ENCODE data around the gene F5.

The F5 gene

DNA sequence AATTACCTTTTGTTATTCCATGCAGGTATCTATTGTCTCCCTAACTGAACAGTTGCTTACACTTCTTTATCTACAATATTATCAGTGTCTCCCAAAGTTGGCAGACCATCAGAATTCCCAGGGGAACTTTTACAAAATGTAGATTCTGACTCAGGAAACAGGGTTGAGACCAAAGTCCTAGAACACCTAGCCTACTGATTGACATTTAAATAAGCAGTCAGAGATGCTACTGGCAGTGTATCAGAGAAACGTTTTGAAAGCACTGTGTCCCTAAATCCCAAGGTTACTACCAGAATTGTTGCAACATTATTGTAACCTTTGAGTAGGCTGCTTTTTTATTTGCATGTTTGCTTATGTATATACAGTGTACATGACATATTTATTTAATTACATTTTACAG, 1.8 kb upstream of the F5 start:
- no peak for DNase-seq

DNA sequence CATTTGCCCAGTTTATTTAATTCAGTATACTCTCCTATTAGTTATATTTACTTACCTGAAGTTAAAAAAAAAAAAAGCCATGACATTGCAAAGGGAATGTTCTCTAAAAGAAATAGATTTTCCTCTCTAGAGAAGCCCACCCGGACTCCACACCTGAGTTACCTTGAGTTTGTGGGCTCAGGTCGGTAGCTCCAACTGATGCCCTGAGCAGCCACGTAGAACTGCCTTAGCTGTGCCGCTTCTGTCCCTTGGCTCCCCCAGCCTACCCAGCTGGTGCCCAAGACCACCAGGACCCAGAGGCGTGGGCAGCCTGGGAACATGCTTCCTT, 250 bp downstream of the F5 start:
- DNase-seq = no peak

DNA sequence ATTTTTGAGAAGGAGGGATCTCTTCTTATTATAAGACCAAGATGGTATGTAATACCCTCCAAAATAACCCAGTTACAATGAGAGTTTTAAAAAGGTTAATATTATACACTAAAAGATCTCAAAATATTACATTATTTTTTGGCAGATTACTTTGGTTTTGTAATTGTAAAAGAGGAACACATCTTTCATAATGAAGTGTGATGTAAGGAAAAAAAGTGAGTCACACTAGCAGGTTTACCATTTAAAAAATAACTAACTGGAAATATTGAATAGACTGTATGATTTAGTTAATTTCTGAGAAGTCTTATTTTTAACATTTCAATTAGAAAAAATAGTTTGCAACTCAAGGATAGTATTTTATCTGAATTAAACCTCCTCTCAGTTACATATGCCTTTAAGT, 1.1 kb downstream of the F5 start:
- DNase-seq = no peak

DNA sequence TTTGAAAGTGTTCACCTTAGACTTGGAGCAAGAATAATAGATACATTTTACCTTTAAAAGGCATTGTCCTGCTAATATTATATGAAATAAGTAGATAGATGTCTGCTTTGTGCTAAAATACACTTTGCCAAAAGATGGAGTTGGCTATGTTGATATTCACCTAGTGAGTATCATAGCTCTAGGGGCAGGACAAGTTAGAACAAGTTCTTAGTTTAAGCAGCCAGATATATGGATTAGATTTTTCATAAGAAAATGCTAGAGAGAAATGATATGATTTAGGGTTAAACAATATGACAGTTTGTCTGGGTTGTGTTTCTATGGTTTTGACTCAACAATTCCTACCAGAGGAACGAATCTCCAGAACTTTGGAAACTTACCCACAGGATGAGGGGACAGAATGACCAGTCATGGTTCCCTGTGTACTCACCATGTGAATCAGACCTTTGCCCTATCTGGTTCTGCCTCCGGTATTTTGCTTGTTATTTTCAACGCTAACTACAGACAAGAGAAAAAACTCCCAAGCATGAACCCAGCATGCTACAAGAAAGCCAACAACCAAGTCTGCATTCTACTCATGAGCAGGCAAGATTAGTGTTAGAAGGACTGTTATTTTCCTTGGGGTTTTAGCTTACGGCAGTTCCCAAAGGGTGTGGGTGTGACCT, 1.7 kb downstream of the F5 start:
- DNase-seq = no peak

DNA sequence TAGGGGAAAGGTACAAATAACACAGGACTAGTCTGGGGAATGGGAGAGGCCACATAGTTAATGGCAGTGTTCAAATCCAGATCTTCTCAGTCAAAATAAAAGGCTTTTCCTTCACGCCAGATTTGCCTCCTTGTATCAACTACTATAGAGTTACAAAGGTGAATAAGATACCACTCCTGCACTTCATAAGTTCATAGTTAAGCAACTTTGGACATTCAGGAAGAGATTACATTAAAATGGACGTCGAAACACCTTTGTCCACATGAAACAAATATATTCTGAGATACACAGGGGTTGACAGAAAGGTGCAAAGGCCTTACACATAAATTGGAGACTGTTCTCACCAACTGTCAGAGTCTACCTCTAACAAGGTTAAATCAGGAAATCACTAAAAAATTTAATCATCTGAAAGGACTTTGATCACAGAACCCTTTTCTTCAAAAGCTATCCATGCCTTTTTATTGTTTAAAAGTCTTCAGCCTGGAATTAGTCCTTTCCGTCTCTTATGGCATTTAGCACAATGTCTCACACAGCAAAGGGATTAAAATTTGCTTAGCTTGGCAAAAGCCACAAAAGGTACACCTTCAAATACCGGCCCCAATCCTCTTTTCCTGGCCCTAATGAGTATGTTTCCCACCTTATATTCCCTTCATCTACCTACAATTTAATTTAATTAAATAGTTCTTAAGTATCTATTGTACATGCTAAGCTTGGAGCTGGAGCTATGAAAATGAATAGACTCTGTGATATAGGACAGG, 8.1 kb downstream of the F5 start:
- DNase-seq = no peak

DNA sequence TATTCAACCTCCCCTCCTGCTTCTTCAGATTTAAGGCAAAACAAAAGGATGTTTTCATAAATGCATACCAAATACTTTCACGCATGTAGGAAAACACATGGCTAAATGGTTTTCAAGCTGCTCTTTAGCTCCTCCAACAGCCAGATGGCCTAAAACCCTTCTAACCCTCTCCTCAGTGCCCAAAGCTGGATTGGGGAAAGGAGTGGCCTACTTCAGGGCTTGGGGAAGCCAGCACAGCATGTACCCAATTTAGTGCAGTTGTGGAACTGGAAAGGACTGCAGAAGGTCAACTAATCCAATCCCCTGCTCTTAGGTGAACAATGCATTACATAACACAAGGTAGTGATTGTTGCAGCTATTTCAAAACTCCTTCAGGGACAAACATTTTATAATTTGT, 9.3 kb downstream of the F5 start:
- no peak for DNase-seq

DNA sequence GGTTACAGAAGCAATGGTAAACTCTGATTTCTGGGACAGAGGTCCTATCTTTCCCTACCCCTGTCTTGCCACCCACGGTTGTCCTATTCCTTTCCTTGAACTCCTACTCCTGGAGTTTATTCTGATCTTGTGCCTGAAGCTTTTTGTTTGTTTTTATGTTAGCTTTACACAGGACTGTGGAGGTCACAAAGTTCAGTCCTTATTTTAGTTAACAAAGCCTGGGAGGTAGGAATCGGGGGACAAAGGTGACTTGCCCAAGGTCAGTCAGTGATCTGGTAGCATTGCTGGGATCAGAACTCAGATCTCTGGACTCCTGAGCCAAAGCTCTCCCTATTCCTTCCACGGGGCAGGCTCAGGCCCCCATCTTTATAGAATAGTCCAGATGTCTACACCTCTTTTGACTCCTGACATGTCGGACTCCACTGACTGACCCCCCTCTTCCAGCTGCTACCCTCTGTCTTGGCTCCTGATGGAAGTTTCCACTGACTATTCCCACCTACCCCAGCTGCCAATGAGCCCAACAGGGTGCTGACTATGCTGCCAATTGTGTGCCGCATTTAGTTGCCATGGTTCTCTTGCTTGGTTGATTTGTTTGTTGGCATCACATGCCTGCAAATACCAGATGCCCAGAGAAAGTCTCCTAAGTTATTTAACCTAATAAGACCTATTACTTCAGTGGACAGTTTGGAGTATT, 9.9 kb downstream of the F5 start:
- no peak for DNase-seq

DNA sequence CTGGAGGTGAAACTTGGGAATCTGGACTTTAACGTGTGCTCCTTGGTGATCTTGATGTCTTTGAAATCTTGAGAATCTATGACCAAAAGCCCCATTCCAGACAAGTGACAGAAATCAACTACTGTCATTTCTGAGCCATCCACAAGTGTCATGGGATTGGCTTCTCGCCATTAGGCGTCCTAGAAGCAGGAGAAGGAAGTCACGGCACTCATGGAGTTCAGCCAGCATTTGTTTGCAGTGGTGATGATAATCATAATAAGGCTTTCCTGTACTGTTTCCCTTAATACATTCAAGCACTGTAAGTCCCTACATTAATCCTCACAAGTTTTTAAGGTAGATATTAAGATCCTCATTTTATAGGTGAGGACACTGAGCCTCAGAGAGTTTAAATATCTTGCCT, 11.9 kb downstream of the F5 start:
- DNase-seq = no peak

DNA sequence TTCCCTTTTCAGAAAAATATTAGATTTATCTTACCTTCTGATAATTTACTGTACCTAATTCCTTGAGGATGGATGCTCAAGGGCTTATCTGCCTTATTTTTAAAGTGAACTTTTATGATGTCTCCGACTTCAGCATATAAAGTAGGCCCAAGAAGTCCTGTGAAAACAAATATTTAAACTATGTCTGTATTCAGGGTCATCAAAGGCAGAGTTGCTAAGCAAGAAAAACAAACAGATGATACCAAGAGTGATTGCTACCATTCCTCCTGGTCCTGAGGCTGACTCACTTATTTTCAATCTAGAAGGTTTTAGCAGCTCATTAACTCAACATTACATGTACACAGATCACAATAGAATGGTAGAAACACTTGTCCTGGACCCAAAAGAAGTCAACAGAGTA, 14.1 kb downstream of the F5 start:
- DNase-seq = no peak

DNA sequence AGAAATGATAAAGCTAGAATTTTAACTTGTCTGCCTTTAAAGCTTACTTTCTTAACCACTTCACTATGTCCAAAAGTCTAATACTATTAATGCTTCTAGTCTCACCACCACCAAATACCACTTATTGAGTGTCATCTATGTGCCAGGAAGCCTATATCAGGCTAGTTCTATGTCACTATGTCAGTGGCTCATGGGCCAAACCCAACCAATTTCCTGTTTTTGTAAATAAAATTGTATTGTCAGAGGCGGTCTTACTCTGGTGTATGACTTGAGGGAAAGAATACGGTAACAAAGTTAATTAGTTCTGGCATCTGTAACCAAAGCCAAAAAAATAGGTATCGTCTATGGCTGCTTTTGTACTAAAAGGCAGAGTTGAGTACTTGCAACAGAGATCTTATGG, 14.8 kb downstream of the F5 start:
- no peak for DNase-seq

DNA sequence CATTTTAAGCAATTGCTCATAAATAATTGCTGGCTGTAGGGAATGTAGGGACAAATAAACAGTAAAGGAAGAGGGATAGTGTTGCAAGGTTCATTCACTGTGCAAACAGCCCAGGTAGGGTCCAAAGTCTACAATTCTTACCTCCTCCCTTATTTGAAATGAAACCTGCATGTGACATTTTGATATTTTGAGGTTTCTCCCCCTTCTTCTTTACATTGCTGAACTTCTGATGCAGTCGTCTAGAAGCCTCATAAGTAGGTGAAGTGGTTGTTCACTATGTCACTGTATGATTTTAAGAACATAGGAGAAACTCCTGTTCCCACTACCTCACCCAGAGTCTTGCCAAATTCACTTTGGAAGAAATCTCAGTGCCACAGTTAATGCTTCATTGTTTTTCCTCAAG, 16.1 kb downstream of the F5 start:
- no peak for DNase-seq

DNA sequence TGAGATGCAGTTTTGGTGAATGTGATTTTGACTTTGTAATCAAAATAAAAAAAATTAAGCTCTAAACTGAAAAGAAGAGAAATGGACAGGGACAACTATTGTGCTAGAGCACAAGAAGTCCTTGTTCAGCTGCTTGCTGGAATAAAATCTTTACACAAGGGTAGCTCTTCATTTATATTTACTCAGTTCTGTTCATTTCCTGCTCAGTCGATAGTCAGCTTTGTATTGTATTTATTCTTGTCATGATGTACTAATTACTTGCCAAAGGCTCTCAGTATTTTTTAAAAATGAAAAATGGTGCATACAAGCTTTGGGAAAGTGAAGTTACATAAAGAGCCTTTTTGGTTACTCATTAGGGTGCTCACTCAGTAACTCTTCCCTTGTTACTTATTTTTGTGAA, 17.8 kb downstream of the F5 start:
- DNase-seq = no peak

DNA sequence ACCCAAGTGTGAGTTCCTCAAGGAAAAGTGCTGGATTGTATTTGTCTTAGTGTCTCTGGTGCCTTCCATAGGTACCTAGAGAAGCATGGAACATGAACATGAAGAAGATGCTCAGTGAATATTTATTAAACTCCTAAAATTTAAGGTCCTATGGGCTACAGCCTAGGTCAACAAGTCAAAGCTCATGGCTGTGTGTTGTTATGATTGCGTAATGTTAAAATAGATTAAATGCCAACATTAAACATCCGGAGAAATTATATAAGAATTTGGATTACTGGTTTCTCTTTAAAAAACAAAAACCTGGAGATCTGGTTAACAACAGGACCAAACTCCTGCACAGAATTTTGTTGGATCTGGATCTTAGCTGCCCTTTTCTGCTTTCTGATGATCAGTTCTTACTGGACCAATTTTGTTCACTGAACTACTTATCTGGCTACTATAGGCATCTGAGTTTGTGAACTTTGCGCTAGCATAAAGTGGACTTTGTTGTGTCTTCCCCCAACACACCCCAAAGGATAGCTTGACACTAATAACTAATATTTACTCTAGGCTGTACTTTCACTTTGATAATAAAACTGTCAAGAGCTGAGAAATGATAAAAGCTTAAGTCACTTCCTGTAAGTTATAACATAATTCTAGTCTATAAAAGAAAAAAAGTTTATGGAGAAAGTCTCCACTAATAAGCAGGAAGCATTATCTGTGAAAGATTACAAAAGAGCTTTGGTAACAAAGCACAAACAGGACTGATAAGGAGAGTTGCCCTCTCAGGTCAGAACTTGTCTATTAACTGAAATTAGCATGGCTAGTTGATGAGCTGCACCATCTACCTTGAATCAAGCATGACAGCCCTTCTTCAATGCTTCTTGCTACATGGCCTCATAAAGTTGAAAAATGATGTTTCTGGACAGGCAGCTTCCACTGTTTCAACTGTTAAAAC, 20.7 kb downstream of the F5 start:
- no peak for DNase-seq

DNA sequence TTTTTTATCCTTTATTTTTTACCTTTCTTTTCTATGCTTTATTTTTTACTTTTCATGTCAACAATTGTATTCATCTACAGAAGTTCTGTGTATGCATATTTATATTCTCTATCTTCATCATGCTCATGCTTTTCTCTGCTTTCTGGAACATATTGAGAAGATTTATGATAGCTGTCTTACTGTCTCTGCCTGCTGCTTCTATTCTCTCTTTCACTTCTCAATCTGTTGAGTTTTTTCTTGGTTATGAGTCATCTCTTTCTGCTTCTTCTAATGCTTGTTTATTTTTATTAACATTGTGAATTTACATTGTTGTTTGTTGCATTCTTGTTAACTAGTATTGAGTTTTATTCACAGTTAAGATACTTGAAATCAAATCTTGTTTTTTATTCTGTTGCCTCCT, 22.6 kb downstream of the F5 start:
- DNase-seq = no peak

DNA sequence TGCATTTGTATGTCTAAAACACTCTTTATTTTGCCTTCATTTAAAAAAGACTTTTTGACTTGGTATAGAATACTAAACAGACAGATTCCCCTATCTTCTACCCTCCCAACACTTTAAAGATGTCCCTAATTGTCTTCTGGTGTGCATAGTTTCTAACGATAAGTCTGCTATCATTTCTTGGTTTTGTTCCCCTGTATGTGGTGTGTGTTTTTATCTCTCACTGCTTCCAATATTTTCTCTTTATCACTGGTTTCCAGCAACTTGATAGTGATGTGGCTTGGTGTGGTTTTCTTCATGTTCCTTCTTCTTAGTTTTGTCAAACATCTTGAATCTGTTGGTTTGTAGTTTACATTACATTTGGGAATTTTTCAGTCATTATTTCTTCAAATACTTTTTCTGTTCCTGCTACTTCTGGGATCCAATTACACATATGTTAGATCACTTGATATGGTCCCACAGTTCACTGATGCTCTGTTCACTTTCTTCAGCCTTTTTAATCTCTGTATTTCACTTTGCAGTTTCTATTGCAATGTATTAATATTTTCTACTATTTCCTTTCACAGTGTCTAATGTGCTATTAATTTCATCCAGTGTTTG, 23.2 kb downstream of the F5 start:
- DNase-seq = no peak

DNA sequence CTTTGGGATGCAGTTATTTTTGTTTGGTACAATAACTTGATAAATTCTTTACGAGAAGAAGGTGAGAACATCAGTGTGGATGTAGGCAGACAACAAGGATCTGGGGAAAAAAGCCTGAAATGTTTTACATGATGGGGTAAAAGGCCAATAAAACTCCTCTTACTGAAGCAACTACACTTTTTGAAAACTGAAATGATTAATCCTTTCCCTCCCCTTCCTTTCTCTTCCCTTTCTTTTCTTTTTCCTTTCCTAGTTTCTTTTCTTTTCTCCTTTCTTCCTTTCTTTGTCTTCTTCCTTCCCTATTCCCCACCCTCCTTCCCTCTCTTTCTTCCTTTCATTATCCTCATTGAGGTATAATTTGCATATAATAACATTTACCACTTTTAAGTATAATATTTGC, 24.6 kb downstream of the F5 start:
- DNase-seq = no peak

DNA sequence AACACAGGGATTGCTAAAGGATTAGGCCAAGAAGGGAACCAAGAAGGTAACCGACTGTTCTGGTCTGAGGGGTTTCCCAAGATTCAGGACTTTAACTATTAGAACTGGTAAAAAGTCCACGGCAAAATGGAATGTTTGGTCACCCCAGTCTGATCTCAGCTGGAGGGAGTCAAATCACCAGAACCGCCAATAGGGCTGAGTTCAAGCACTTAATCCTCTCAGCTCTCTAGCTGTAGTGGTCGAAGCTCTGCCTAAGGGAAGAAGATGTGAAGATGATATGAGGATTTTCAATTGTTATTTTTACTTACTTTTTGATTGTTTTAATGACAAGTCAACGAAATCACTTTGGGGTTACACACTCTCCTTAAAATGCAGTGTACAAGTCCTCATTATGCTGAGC, 29.1 kb downstream of the F5 start:
- DNase-seq = no peak

DNA sequence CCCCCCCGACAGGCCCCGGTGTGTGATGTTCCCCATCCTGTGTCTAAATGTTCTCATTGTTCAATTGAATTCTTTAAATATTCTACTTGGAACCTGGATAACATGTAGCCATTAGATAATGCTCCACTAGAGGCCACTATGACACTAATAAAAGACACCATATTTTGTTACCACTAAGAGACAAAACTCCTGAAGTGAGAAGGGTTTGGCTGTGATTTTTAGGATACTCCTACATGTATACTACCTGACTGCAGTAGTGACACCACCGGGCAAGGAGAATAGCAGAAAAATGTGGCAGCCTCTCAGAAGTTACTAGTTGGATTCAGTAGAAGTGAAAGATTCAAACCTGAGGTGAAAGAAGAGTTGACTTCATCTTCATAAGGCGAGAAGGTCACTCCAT, 36.0 kb downstream of the F5 start:
- DNase-seq = peak in 1 of 2 donors; percentile 65

DNA sequence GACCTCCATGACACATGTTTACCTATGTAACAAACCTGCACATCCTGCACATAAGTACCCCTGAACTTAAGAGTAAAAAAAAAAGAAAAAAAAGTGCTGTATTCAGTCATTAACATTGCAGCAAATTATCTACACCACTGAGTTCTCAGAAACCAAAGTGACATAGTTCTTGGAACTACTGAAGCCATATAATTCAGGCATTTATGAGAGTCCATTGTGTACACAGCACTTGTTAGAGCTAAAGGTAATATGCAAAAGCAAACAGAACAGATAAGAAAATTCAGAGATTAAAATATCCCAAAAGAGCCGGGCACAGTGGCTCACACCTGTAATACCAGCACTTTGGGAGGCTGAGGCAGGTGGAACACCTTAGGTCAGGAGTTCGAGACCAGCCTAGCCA, 38.0 kb downstream of the F5 start:
- DNase-seq = no peak

DNA sequence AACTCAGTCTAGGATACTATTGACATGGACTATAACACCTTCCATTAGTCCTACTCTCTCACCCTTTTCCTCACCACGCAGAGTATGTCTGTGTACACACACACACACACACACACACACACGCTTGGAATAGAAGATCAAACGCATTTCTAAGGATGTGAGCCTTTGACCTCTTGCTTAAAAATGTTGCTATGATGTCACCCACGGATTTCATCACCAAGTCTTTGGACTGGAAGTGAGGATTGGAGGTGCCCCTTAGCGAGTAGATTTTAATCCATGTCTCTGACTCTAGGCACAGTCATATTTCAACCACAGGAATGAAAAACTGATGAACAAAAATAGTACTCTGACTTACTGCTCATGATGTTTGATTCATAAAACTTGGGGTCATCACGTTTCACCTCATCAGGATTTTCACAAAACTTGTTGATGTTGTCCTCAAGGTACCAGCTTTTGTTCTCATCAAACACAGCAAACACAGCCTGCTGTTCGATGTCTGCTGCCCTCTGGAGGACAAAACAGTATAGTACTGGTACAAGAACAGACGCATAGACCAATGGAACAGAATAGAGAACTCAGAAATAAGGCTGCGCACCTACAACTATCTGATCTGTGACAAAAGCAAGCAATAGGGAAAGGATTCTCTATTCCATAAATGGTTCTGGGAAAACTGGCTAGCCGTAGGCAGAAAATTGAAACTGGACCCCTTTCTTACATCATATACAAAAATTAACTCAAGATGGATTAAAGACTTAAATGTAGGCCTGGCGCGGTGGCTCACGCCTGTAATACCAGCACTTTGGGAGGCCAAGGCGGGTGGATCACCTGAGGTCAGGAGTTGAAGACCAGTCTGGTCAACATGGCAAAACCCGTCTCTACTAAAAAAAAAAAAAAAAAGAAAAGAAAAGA, 39.9 kb downstream of the F5 start:
- peak in 1 of 2 donors; percentile 35 for DNase-seq

DNA sequence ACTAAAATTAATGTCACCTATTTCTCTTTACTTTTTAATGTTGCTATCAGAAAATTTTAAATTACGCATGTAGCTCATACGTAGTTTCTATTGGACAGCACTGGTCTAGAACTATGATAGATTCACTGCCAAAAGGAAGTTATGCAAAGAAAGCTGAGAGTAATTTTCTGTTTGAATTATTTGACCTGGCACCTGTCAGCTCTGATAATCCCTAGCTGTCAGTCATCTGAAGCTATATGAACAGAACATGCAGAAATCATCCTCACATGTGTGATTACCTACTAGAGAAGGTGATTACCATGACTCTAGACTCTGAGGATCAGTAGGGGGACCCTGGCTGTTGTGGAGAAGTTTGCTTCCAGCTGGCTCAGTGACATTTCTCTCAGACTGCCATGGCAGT, 40.8 kb downstream of the F5 start:
- no peak for DNase-seq

Data from bone marrow (tissue), 2 donors.